Left renal pelvis (tissue), 4 donors: ENCODE results near the gene GPR84. TPM values are rescaled to one million over a fixed set of nuclear protein-coding genes. Genes with fewer than 3 reads are reported as not detected.
"Not testable (repeated sequence)": the region's sequence is repeated elsewhere in the genome, so short reads cannot be mapped to it uniquely, and the experiment has no call there.

Experiments used
- DNase-seq, 4 donors: peaks; one replicate each; pipeline ENCODE4 v3.0.0-alpha.2; 2013; ENCODE audit warnings: low read depth in 4 of 4, low spot score in 3 of 4
- polyA plus RNA-seq, 4 donors: library from polyadenylated mRNA; unstranded; fragments of 120-200 nt; gene quantifications; one replicate each; pipeline ENCODE4 v1.2.1, GENCODE V29; 2013; ENCODE audit not compliant: insufficient read length in 4 of 4

GPR84 gene
- polyA plus RNA-seq, 4 donors, result 0.11 to 1.5 (median 0.26) TPM; not detected in 1

DNA sequence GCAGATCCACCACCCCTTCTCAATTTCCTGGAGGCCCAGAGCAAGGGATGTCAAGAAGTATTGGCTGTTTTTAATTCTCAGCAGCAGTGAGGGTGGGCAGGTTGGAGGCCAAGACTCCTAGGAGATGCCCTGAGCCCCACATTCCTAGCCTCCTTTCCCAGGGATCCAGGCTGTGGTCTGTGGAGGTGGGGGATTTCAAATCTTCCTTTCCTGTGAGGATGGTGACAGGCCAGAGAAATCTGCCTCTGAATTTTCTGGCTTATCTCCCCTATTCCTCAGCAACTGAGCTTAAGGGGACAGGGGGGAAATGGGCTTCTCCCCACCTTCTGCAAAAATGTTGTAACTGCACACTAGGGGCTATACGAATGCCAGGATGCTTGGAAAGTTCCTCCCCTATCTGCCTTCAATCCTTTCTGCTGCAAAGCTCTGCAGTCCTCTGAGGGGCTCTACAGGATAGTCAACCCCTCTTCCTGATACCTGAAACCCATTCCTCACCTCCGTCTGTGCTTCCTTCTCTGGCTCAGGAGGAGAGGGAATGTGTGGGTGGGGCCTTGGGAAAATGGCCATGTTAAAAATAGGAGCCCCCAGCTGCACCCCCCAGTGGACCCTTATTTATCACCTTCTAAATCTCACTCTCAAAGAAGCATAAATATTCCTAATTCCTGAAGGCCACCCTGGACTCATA is 6.6 kb downstream of the GPR84 start:
- no peak for DNase-seq

DNA sequence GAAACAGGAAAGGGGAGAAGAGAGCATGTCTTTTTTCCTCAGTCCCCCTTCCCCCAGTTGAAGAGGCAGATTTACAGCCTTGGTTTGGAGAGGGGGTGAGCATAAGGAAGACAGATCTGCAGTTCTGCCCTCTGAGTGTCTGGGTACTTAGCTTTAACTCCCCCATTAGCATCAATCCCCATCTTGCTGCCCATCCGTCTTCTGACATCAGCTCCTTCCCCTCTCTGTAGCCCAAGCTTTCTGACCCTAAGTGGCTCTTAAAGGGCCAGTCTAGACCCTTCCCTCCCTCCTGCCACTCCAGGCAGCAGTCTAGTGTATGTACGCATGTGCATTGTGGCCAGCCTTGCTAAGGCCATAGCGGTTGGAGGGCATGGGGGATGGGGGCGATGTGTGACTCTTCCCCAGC is 7.3 kb downstream of the GPR84 start:
- DNase-seq, result no peak

DNA sequence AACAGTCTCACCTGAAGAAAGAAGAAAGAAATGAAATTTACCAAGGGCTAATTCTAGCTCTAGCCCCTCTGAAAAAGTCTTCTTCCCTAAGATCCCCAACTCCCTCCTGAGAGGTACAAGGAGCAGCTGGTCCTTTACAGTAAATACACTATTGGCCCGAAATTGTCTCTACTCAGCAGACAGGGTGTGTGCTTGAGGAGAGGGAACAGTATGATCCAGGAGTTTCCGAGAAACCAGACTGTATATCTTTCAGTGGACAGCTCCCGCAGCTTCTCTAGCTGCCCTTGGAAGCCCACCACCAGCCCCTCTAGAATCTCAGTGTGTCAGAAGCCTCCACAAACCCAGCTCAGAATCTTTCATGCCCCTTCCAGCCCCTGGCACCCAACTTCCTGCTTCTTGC is 8.1 kb downstream of the GPR84 start:
- no peak for DNase-seq

DNA sequence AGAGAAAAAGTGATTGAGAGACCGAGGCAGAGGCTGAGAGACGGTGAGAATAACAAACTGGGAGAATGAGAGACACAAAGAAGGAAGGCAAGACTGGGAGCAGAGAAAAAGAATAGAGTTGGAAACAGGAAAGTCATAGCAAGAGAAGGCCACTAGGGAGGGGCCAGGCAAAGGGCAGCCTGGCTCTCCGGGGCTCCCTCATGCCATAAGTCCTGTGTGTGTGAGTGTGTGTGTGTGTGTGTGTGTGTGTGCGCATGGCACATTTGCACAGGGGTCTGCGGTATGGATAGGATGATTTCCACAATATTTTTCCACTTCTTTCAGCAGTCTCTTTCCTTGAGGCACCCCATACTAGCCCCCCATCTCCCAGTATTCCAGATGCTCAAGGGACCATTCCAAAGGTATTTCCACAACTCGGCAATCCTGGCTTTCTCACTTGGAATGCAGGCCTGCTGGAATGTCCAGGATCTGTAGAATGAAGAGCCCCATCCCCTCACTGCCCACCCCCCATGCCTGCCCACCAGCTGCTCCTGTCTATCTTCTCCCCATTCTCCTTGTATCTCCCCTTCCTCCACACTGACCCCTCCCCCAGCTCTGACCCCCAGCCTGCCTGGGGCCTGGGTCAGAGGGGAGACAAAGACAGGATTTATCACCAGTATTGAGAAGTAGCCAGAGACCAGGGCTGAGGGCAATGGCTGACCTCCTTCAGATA is 9.0 kb downstream of the GPR84 start:
- DNase-seq, result no peak

DNA sequence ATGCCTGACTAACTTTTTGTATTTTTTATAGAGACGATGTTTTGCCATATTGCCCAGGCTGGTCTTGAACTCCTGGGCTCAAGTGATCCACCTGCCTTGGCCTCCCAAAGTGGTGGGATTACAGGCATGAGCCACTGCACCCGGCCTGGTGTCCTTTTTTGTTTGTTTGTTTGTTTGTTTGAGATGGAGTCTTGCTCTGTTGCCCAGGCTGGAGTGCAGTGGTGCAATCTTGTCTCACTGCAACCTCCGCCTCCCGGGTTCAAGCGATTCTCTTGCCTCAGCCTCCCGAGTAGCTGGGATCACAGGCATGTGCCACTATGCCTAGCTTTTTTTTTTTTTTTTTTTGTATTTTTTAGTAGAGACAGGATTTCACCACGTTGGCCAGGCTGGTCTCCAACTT is 10.0 kb downstream of the GPR84 start:
- DNase-seq, result not testable (repeated sequence)

DNA sequence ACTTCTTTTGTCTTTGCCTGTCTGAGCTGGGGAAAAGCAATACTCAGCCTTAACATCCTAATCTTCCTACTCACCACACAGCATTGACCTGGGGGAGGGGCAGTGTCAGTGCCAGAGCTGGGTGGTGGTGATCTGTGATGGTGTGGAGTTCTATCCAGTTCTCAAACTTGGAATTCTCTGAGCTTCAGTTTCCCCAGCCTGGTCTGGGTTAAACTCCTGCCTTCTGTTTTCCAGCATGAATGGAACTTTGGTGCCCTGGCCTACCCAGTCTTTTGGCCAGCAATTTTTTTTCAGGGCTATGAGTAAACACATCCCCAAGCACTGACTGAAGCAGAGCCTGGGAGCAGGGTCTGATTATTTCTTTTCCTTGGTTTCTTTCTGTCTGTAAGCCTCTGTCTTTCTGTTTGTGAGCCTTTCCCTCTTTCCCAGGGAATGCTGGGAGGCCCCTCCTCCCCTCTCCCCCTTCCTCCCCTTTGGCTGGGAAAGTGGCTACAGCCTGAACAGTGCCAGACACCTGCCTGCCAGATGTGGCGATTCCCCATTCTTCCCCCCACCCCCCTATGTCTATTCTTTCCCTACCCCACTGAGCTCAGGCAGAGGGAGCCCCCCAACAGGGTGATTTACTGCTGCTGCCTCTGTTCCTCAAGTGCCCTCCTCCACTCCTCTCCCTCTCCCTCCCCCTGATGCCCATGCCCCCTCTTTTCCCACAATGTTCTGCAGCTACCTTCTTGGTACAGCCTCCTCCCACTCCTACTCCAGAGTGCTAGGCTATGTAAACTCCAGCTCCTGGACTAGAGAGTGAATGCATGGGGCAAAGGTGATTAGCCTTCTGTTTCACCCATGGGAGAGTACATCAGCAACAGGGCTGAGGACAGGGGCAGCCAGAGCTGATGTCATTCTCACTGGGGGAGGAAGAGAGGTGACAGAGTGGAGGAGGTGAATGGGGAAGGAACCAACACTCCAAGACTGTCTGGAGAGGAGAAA is 11.1 kb downstream of the GPR84 start:
- DNase-seq, result no peak

DNA sequence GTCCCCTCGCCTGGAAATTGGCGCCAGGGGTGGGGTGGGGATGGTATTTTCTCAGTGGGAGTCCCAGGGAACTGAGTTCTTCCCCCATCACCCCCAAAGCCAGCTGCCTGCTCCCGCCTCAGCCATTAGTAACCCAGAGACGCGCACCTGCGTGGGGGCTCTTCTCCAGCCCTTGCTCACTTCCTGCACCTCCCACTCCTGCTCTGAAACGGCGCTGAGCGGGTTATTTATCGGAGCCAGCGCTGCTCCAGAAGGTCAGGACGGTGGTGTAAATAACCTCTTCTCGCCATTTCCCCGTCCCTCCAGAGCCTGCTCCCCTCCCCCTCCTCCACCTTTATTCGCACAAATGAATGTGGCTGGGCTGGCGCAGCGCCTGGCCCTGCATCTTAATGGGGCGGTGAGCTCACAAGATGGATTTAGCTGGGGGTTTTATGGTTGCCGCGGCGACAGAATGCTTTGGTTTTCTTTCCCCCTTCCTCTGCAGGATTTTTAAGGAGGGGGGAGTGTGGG is 12.2 kb downstream of the GPR84 start:
- peak in 2 of 4 donors; percentile 75 to 86 for DNase-seq

DNA sequence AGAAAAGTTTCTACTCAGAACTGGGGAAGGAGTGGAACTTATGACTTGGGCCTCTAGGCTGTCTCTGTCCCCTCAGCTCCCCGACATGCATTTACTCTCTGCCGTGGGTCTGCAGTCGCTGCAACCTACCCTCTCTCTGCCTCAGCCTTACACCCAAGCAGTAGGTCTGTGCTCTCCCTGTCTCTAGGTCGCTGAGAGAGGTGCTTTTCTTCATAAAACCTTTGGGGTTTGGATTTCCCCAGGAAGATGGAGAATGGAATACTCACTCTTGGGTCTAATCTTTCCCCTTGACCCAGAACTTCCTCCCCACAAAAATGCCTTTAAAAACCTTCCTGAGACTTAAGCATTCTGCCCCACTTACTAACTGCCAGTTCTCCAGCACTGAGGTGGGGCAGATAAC is 12.9 kb downstream of the GPR84 start:
- no peak for DNase-seq

DNA sequence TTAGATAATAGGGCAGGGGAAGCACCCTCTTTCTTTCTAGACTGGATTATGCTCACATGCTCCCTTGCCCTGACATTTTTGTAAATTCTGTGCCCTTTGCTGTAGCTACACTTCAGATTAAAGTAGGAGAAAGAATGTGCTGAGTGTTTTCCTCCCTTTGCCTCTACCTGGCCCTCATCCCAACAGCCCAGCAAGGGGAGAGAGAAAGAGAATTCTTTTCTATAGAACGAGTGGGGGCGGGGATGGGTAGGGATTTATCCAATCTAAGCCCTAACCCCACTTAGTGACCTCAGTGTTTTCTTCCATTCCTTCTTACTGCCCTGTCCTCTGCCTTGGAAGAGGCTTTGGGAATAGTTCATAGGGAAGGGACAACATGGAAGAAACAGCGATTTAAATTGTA is 13.5 kb downstream of the GPR84 start:
- DNase-seq, result no peak

DNA sequence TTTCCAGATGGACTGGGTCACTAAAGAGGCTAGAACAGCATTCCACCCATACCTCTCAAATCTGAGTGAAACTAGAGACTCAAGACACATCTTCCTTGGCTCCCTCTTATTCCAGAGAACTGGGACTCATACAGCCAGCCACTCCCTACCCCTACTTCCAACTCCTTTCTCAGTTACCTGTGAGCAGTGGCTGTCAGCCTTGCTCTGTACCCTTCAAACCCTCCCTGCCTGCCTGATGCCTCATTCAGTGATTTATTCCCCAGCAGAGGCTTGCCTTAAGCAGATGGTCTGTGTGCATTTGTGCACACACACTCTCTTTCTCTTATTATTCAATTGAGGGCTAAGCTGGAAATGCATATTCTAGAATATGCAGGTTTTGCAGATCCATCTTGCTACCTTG is 14.6 kb downstream of the GPR84 start:
- no peak for DNase-seq

DNA sequence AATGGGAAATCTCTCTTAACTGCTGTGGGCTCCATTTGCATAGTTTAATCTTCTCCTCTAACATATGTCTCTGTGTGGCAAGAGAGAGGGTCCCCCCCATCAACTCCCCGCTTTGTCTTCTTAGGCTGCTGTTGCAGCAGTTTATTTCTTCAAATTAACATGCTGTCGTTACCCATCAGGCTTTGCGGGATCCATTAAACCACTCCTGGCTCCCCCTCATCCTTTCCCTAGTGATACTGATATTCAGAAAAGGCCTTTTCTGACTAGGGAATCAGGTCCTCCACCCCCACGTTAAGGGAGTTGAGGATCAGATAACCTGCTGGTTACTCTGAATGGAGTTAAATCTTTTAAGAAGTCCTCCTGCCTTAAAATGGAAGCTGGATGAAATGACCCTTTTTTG is 15.2 kb downstream of the GPR84 start:
- DNase-seq, result no peak

DNA sequence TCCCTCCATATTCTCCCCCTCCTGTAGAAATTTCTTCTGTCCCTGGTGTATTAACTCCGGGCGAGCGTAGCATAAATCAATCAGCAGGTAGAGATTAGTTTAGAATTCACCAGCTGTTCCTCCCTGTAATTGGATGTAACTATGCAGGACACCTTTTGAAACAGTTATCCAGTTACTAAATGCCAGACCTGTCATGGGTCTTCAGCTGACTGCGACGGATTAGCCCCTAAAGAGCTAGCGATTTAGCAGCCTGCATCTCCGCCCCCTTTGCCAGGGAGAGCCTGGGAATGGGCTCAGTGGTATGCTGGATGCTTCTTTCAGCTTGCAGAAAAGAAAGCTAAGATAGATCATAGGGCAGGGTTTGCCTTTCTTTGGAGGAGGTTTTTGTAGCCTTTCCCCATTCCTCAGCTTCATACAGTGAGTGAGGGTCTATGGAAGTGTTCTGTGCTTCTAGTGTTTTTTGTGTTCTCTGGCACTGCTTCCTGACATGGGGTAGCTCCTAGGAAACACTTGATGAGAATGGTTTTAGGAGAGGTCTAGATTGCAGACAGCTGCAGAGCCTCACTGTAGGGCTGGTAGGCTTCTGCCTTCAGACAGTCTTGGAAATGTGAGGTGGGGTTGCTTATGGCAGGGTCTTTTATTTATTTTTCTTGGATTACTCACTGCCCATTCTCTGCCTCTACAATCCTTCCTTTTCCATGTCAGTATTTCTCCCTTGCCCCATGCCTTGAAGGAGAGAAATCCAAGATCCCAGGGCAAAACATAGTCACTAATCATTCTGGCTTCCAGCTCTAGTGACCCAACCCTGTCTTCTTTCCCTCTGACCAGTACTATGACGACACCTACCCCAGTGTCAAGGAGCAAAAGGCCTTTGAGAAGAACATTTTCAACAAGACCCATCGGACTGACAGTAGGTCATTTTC is 22.6 kb downstream of the GPR84 start:
- DNase-seq, result no peak

DNA sequence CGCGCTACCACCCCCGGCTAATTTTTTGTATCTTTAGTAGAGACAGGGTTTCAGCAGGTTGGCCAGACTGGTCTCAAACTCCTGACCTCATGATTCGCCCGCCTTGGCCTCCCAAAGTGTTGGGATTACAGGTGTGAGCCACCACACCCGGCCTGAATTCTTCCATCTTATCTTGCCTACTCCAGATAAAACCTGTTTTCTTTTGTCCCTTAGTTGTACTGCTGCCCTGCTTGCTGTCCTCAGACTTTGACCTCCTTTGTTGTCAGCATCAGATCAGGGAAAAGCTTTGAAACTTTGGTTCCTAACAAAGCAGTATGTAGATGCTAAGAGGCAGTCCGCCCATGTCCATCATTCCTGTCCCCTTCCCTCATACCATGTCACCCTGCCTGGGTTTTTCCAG is 23.4 kb downstream of the GPR84 start:
- DNase-seq, result no peak

DNA sequence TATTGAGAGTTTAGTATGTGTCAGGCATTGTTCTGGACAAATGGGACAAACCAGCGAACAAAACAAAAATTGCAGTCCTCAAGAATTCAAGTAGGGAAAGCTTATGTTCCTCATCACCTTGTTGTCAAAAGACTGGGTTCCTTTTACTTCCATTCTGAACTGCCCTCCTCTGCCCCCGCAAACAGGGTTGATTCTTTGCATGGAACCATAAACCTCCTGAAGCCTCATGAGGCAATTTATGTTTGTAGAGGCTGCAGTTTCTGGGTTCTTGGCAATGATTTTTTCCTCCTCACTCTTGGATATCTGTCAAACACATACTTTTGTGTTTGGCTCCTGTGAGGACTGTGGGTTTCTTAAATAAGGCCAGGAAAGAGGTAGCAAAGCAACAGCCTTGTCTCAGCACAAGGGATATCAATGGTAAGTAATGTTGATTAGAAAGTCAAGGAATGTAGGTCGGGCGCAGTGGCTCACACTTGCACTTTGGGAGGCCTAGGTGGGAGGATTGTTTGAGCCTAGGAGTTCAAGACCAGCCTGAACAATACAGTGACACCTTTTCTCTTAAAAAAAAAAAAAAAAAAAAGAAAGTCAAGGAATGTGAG is 25.5 kb downstream of the GPR84 start:
- DNase-seq, result no peak

DNA sequence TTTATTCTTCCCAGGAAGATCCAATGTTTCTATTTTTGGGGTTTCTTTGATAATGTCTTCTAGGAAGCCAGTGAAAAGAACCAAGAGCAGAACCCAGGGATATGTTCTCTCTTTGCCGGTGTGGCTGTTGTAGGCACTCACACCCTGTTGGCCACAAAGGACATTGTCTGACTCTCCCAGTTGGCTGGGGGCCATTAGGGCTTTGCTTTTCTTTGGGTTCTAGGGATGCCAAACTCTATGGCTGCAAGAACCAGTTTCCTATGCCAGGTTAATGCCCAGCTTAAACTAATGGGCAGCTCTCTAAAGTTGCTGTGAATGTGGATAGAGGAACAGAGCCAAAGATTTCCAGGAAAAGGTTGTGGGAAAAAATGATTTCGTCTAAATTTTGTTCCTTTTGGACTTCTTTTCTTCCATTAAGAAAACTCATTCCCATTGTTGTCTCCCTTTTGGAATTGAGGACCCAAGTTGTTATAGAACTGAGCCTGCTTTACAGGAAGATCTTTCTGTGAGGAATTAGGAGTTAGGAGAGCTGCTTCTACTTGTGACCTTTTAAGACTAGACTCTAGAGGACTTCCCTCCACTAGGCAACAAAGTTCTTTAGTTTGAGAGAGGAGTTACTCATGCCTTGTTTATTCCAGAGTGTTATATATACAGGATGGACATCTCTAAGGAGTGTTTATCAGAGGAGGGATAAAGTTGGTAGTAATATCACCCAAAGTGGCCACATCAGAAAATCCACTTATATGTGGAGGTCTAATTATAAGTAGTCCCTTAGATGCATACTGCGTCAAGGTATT is 26.2 kb downstream of the GPR84 start:
- DNase-seq, result no peak

DNA sequence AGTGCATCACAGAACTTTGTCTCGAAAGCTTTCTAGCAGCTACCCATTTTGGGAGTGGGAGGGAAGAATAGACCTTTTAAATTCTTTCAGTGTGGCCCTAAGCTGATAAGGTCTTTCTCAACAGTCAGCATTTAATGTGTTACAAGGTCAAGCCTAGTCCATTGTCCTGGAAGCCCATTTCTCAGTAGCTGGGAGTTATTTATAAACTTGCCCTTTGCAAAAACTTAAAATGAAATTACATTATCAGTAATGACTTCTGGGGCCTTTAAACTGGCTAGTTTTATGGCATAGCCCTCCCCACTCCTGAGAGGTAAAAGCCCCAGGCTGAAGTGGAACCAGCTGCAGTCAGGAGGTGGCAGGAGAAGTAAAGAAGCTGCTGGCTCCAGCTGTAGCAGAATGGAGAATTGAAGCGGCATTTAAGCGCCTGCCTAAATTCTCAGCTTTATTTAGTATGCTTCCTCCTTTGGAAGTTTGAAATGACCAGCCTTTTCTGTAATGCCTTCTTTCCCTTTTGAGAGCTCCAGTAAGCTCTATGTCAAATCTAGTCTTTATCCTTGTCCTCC is 26.9 kb downstream of the GPR84 start:
- DNase-seq, result no peak

DNA sequence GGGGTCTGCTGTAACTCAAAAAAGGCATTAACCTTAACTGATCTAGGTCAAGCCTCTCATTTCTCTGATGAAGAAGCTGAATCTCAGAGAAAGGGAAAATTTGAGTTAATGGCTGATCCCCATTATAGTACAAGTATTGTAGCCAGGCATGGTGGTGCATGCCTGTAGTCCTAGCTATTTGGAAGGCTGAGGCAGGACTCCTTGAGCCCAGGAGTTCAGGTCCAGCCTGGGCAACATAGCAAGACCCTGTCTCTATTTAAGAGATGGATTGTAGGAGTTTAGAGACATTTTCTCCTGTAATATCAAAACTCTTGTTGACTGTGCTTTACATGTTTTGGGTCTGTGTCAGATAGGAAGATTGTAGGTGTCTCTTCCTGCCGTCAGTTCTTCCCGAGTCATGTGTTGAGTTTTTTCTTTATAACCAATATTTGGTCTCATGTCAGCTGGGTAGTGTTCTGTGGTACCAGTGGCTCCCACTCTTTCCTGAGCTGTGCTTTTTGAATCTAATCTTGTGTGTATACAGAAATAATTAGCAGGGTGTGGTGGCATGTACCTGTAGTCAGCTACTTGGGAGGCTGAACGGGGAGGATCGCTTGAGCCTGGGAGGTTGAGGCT is 30.8 kb downstream of the GPR84 start:
- no peak for DNase-seq

DNA sequence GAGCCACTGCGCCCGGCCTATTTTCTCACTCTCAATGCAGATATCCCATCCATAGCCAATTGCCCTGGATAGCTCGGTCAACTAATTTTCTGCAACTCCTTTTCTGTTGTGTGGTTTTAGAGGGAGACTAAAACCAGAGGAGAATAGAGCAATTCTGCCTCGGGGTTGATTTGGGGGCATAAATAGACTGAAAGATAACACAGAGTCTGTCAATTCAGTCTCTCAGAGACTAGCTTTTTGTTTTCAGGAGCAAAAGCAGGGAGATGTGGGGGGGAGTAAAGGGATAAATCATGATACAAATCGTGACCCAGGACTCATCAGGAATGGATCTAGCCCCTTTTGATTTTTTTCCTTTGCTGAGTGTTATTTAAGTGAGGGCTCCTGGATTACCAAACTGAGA is 32.8 kb downstream of the GPR84 start:
- DNase-seq, result no peak
